NOMO-1 treated with DMSO at 0.1 percent for 48 hours (cell line): ENCODE results near the gene MSLN.
"Not testable (repeated sequence)": the region's sequence is repeated elsewhere in the genome, so short reads cannot be mapped to it uniquely, and the experiment has no call there.

ENCODE experiments used
- DNase-seq: peaks from one replicate; lab custom pipeline; 2025; ENCODE audit not compliant: unreplicated experiment; lab: John Stamatoyannopoulos, UW

The MSLN gene

GRCh38 chr16:734208-734980 lies 26.1 kb upstream of the MSLN start:
- no peak for DNase-seq

GRCh38 chr16:734981-735881 lies 25.3 kb upstream of the MSLN start:
- no peak for DNase-seq

GRCh38 chr16:735982-736453 lies 24.5 kb upstream of the MSLN start:
- no peak for DNase-seq

- DNase-seq, result no peak
These were observed 23.5 kb upstream of the MSLN start for GRCh38 chr16:736936-737481.

GRCh38 chr16:739560-740458 lies 20.7 kb upstream of the MSLN start:
- DNase-seq, result no peak

- DNase-seq, result no peak
These were observed 20.1 kb upstream of the MSLN start for GRCh38 chr16:740459-740763.

GRCh38 chr16:740764-741505 lies 19.6 kb upstream of the MSLN start, which contains the start of gene CIAO3:
TSS of gene CIAO3 (minus strand) at chr16:740997. CDS start at chr16:740985, 12 bp downstream.
- peak; percentile 69 for DNase-seq

GRCh38 chr16:741986-742629 lies 18.4 kb upstream of the MSLN start:
- no peak for DNase-seq

GRCh38 chr16:742894-743293 lies 17.6 kb upstream of the MSLN start:
- DNase-seq, result not testable (repeated sequence)

- DNase-seq, result no peak
These were observed 16.6 kb upstream of the MSLN start for GRCh38 chr16:743794-744500.

GRCh38 chr16:745739-746138 lies 14.8 kb upstream of the MSLN start:
- no peak for DNase-seq

GRCh38 chr16:746637-747036 lies 13.9 kb upstream of the MSLN start:
- no peak for DNase-seq

- DNase-seq, result no peak
These were observed 12.4 kb upstream of the MSLN start for GRCh38 chr16:747978-748746.

- DNase-seq, result no peak
These were observed 11.5 kb upstream of the MSLN start for GRCh38 chr16:749010-749409.

- DNase-seq, result no peak
These were observed 10.0 kb upstream of the MSLN start for GRCh38 chr16:750485-750884.

- no peak for DNase-seq
These were observed 9.2 kb upstream of the MSLN start for GRCh38 chr16:751152-752006.

GRCh38 chr16:752007-752312 lies 8.6 kb upstream of the MSLN start:
- DNase-seq, result no peak
